Aorta (tissue), 5 donors: ENCODE results near the gene KIF21B. TPM values are rescaled to one million over a fixed set of nuclear protein-coding genes. Genes with fewer than 3 reads are reported as not detected.
A peak's percentile ranks its signal among the peaks of the same experiment; 100 is the strongest.

ENCODE experiments used
- ATAC-seq: fragments of 200-7000 bp; cut with Tn5 transposase; one replicate; pipeline ENCODE4 v1.9.1; 2022; ENCODE audit warnings: moderate library complexity; ENCODE audit not compliant: low FRiP score
- DNase-seq, 2 donors: peaks; one replicate each; pipeline ENCODE4 v3.0.0-alpha.2; 2020
- H3K27ac ChIP-seq, 2 donors: one replicate each; pipeline ENCODE4 v1.5.1; 2013; ENCODE audit warnings: low read length in 2 of 2, mild to moderate bottlenecking in 2 of 2, moderate library complexity in 2 of 2, control low read depth in 1 of 2, inconsistent platforms in 1 of 2, low read depth in 1 of 2
- H3K27me3 ChIP-seq, 2 donors: one replicate each; pipeline ENCODE4 v1.6.1; 2013; ENCODE audit warnings: control low read depth in 1 of 2, low read length in 1 of 2, mild to moderate bottlenecking in 1 of 2, moderate library complexity in 1 of 2; ENCODE audit not compliant: insufficient read depth in 2 of 2, control insufficient read depth in 1 of 2
- H3K36me3 ChIP-seq, 2 donors: one replicate each; pipeline ENCODE4 v1.6.1; 2013; ENCODE audit warnings: control low read depth in 1 of 2, low read length in 1 of 2, mild to moderate bottlenecking in 1 of 2; ENCODE audit not compliant: insufficient read depth in 2 of 2, control insufficient read depth in 1 of 2
- H3K4me1 ChIP-seq, 2 donors: one replicate each; pipeline ENCODE4 v1.6.1; 2013; ENCODE audit warnings: low read length in 2 of 2, control low read depth in 1 of 2, mild to moderate bottlenecking in 1 of 2, moderate library complexity in 1 of 2; ENCODE audit not compliant: insufficient read depth in 2 of 2, control insufficient read depth in 1 of 2
- H3K4me3 ChIP-seq, 2 donors: one replicate each; pipeline ENCODE4 v1.5.1; 2013; ENCODE audit warnings: low read length in 2 of 2, control low read depth in 1 of 2, mild to moderate bottlenecking in 1 of 2
- H3K9me3 ChIP-seq: one replicate; pipeline ENCODE4 v1.6.1; 2013; ENCODE audit warnings: mild to moderate bottlenecking, low read length; ENCODE audit not compliant: control insufficient read depth
- whole genome bisulfite sequencing, 2 donors: extraction: QIAGEN DNeasy Blood & Tissue Kit; methylation state at CpG; one replicate each; pipeline ENCODE4 v1.1.7; 2013; 5-methylcytosine and 5-hydroxymethylcytosine counted together
- intact Hi-C, 2 donors: fragments of 100-400 bp; cut with DNase I; formaldehyde crosslinking; loops; one replicate each; pipeline versions ENCODE4 v1.14.2 to v1.15.0; 2022
- polyA plus RNA-seq, 2 donors: library from polyadenylated mRNA; stranded (reverse); fragments of 200-250 nt; gene quantifications; one replicate each; pipeline ENCODE4 v1.2.3, GENCODE V29; 2013
- total RNA-seq, 2 donors: library from RNA; stranded (reverse); fragmentation: NEBNext Ultra II Directional; extraction: Animal tissue kit (Norgen Biotek cat#: 25700); gene quantifications; one replicate each; pipeline ENCODE4 v1.2.1, GENCODE V29; 2021
- donor health status: healthy with polysubstance abuse.
- donor health status: Bipolar disorder and iron deficiency.
- donor health status: DM: no; HTN: no; CAD: no.
- donor health status: DM: no; HTN: no; CAD: no.
- donor health status: DM: yes; HTN: yes; CAD: no.

The KIF21B gene
- total and polyA plus RNA-seq, 4 donors: 0.31 to 4.6 (median 2.3) TPM

- no peaks in the 10 kb centered on the region for H3K4me1 ChIP-seq
- no peak overlapping the region for H3K27ac ChIP-seq
- no peak overlapping the region for H3K4me3 ChIP-seq
- ATAC-seq: no peak
- H3K9me3 ChIP-seq: no peaks in the 10 kb centered on the region
- H3K36me3 ChIP-seq: no peaks in the 10 kb centered on the region
- 93 to 95% methylated on average over 10 of the region's 10 CpGs for WGBS, 2 donors
- peak in 1 of 2 donors; percentile 57 for DNase-seq
- intact Hi-C loops: no loop called here
- no peaks in the 10 kb centered on the region for H3K27me3 ChIP-seq
These were observed 14.8 kb upstream of the KIF21B start for GRCh38 chr1:201038186-201038876.

DNA sequence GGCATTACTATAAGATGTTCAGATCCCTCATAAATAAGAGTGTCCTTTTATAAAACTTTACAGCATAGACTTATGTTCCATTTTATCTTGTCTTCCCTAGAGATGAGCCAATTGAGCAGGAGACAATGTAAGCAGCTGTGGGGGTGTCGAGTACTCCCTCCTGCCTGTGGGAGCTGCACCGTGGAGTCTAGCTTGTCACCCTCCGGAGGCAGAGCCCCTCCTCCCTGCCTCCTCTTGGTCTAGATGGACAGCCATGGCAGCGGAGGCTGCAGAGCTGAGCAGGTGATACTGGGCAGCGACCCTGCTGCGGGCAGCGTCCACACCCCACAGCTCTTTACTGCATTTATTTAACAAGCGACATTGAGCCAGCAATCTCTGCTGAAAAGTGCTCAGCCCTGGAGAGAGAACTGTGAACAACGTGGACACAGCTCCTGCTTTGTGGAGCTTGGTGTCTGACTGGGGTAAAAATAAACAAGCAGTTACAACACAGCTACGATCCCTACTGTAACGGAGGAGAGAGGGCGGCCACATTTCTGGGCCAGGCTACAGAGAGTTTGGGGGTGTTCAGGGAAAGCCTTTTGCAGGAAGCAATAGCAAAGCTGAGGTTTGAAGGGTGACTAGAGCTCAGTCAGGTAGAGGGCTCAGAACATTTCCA is 12.8 kb upstream of the KIF21B start:
- ATAC-seq: no peak
- WGBS, 2 donors: 69 to 79% methylated on average over 12 of the region's 12 CpGs
- no peak for DNase-seq
- Histone ChIP-seq H3K36me3 (no peaks in the 10 kb centered on the region), H3K9me3 (no peaks in the 10 kb centered on the region), H3K4me1 (no peaks in the 10 kb centered on the region), H3K27me3 (no peaks in the 10 kb centered on the region), H3K27ac (no peak overlapping the region), H3K4me3 (no peak overlapping the region)
- intact Hi-C loops: no loop called here

DNA sequence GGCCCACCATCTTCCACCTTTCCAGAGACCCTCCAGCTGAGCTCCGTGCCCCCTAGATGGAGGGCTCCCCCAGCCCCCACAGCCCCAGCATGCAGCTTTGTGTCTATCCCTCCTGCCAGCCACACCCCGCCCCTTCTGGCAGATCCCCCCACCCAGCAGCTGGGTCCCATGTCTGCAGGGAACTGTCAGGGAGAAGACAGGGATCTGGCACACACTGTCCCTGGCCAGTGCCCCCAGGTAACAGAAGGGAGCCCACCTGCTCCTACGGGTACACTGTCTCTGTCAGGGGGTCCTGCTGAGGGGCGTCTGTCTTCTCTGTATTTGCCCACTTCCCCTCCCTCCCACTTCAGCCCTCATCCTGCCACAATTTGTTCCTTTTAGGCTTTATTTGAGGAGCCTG is 11.2 kb upstream of the KIF21B start:
- ATAC-seq (no peak), DNase-seq (no peak)
- no peak overlapping the region for H3K4me3 ChIP-seq
- intact Hi-C loops: no loop called here
- 90 to 94% methylated on average over 4 of the region's 4 CpGs for WGBS, 2 donors
- H3K9me3 ChIP-seq: no peaks in the 10 kb centered on the region
- H3K4me1 ChIP-seq: no peaks in the 10 kb centered on the region
- no peaks in the 10 kb centered on the region for H3K36me3 ChIP-seq
- H3K27ac ChIP-seq: no peak overlapping the region
- no peaks in the 10 kb centered on the region for H3K27me3 ChIP-seq

DNA sequence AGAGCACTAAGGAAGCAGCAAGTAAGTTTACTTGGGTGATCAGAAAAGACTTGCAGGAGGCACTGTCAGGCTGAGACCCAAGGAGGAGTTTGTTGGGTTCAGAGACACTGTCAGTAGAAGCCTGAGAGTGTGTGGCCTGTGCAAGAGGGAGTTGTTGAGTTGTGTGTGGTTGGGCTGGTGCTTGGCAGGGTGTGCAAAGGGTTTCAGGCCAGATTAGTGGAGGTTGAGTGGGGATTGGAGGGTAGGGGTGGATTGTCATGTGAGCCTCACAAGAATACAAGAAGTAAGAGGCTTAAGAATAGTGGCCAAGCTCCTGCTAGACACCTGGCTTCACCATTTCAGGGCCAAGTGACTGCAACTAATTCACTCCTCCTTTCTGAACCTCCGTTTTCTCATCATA is 8.9 kb upstream of the KIF21B start:
- ATAC-seq (no peak), DNase-seq (no peak)
- Histone ChIP-seq H3K9me3 (no peaks in the 10 kb centered on the region), H3K36me3 (no peaks in the 10 kb centered on the region), H3K27ac (no peak overlapping the region), H3K27me3 (no peaks in the 10 kb centered on the region), H3K4me3 (no peak overlapping the region), H3K4me1 (no peaks in the 10 kb centered on the region)
- 92 to 95% methylated on average over 1 of the region's 1 CpG for WGBS, 2 donors
- intact Hi-C loops: no loop called here

- Histone ChIP-seq H3K36me3 (no peaks in the 10 kb centered on the region), H3K9me3 (no peaks in the 10 kb centered on the region), H3K4me3 (no peak overlapping the region), H3K27ac (no peak overlapping the region), H3K27me3 (no peaks in the 10 kb centered on the region), H3K4me1 (no peaks in the 10 kb centered on the region)
- DNase-seq (no peak), ATAC-seq (peak; percentile 68)
- 71% methylated on average over 7 of the region's 7 CpGs for WGBS, 2 donors
- intact Hi-C loops: loop anchor here in 1 of 2 donors (10.0 kb wide), 1 partner anchor 86 kb away; the partner anchor contains the start of gene CACNA1S
These were observed 5.0 kb upstream of the KIF21B start for GRCh38 chr1:201028461-201028889.

DNA sequence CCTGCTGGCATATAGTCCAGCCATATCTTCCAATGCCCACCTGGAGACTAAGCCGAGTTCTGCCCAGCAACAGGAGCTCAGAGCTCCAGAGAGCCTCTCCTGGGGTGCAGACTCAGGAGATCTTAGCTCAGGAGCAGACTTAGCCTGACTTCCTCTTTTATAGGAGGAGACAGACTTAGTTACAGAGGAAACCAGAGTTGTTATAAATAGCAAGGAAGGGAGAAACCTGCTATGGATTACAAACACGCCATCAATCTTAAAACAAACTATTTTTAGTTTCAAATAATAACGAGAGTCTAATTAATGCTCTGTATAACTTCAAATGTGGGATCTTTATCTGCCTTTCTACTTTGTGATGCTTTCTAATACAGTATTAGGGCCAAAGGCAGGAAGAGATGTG is 3.3 kb upstream of the KIF21B start:
- no peak for DNase-seq
- H3K27ac ChIP-seq: no peak overlapping the region
- WGBS, 2 donors: 31% methylated on average over 3 of the region's 3 CpGs
- H3K4me3 ChIP-seq: no peak overlapping the region
- no peaks in the 10 kb centered on the region for H3K27me3 ChIP-seq
- H3K36me3 ChIP-seq: no peaks in the 10 kb centered on the region
- intact Hi-C loops: loop anchor here in 1 of 2 donors (10.0 kb wide), 1 partner anchor 88 kb away; the partner anchor contains the start of gene CACNA1S
- H3K9me3 ChIP-seq: no peaks in the 10 kb centered on the region
- no peaks in the 10 kb centered on the region for H3K4me1 ChIP-seq
- no peak for ATAC-seq

DNA sequence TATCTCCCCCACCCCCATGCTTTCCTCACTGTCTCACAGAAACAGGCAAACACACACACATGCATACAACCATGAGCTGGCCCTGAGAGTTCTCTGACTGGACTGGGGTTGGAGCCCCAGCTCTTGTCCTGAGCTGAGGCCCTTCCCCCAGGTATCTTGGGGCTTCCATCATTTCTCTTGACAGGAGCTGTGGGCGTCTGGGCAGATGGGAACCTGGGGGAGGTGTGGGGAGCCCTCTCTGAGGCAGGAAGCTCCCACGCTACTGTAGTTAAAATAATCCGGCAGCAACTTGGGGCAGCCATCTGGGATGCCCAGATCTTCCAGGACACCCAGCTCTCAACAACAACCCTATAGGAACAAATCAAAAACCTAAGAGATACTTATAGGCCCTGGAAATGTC is 2.7 kb upstream of the KIF21B start:
- 90 to 94% methylated on average over 3 of the region's 3 CpGs for WGBS, 2 donors
- Histone ChIP-seq H3K9me3 (no peaks in the 10 kb centered on the region), H3K36me3 (no peaks in the 10 kb centered on the region), H3K27ac (no peak overlapping the region), H3K27me3 (no peaks in the 10 kb centered on the region), H3K4me1 (no peaks in the 10 kb centered on the region), H3K4me3 (no peak overlapping the region)
- intact Hi-C loops: loop anchor here in 1 of 2 donors (10.0 kb wide), 1 partner anchor 89 kb away; the partner anchor contains the start of gene CACNA1S
- DNase-seq (no peak), ATAC-seq (no peak)

GRCh38 chr1:201025571-201026002 is 2.1 kb upstream of the KIF21B start:
- no peak overlapping the region for H3K27ac ChIP-seq
- H3K4me1 ChIP-seq: no peaks in the 10 kb centered on the region
- no peaks in the 10 kb centered on the region for H3K36me3 ChIP-seq
- no peak for ATAC-seq
- 87 to 89% methylated on average over 7 of the region's 7 CpGs for WGBS, 2 donors
- H3K4me3 ChIP-seq: no peak overlapping the region
- intact Hi-C loops: loop anchor here in 1 of 2 donors (10.0 kb wide), 1 partner anchor 89 kb away; the partner anchor contains the start of gene CACNA1S
- H3K9me3 ChIP-seq: no peaks in the 10 kb centered on the region
- no peaks in the 10 kb centered on the region for H3K27me3 ChIP-seq
- peak in 1 of 2 donors; percentile 64 for DNase-seq

DNA sequence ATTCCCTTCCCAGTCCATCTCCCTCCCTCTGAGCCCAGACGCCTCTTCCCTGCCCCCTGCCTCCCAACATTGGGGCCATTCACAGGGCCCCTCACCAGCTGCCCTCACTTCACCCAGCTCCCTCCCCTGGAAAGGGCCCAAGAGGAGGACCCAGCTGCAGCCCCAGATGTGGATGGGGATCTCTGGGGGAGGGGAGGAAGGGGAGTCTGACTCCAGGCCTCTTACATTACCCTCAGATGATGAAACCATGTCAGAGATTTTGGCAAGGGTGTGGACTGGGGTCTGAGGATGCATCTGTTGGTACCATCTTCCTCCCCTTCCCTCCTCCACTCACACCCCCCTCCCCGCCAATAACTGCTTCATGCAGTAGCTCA is 1.1 kb upstream of the KIF21B start:
- no peaks in the 10 kb centered on the region for H3K36me3 ChIP-seq
- H3K27ac ChIP-seq: no peak overlapping the region
- H3K27me3 ChIP-seq: no peaks in the 10 kb centered on the region
- intact Hi-C loops: loop anchor here in 1 of 2 donors (10.0 kb wide), 1 partner anchor 90 kb away; the partner anchor contains the start of gene CACNA1S
- H3K4me1 ChIP-seq: no peaks in the 10 kb centered on the region
- no peaks in the 10 kb centered on the region for H3K9me3 ChIP-seq
- 95 to 96% methylated on average over 2 of the region's 2 CpGs for WGBS, 2 donors
- DNase-seq (no peak), ATAC-seq (no peak)
- no peak overlapping the region for H3K4me3 ChIP-seq
